8988T (cell line): Measurements from ENCODE around the gene TMEM69.
"Not testable (repeated sequence)": the region's sequence is repeated elsewhere in the genome, so short reads cannot be mapped to it uniquely, and the experiment has no call there.

Experiments
- DNase-seq: peaks from one replicate; pipeline ENCODE4 v3.0.0; 2011

The TMEM69 gene

GRCh38 chr1:45739641-45740156 lies 51.7 kb downstream of the TMEM69 start:
- DNase-seq: not testable (repeated sequence)
